ENCODE data around the gene GSG1. TPM values are rescaled to one million over a fixed set of nuclear protein-coding genes. Genes with fewer than 3 reads are reported as not detected.
A peak's percentile ranks its signal among the peaks of the same experiment; 100 is the strongest.
"Not testable (repeated sequence)": the region's sequence is repeated elsewhere in the genome, so short reads cannot be mapped to it uniquely, and the experiment has no call there.

GSG1 gene
- total RNA-seq, 1 donor from 2014 or later: not detected

DNA sequence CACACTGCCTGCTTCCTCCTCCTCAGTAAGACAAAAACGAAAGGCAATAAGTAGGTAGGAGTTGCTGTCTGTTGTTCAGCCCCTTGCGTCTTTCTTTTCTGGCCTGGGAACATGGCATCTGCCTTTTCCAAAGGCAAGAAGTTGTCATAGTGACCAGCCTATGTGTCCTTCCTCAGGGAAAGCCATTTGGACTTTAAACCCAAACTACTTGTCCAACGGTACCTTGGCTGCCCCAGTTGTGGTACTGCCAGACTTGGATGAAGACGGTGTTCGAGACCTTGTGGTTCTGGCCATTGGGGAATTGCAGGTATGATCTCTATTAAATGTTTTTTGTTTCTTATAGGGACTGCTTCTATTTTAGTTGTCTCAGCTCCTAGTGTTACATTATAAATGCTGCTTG, 40.8 kb downstream of the GSG1 start:
- no peak for DNase-seq (ENCODE audit: low read depth in 2 of 2)

DNA sequence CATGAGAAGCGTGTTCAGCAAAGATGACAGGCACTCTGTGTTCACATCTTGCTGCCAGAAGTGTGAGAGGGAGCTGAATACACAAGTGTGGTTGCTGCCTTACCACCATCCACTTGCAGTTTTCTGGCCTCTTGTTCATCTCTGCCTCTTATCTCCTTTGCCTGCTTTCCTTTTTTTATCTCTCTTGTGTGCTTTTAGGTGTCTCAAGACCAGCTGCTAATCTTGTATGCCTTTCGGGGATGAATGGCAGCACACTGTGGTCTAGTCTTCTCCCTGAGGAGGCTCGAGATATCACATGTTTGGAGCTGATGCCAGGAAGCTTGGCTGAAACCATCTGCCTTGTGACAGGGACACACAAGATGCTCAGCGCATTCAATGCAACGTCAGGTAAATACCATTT, 42.1 kb downstream of the GSG1 start:
- DNase-seq (ENCODE audit: low read depth in 2 of 2): no peak

DNA sequence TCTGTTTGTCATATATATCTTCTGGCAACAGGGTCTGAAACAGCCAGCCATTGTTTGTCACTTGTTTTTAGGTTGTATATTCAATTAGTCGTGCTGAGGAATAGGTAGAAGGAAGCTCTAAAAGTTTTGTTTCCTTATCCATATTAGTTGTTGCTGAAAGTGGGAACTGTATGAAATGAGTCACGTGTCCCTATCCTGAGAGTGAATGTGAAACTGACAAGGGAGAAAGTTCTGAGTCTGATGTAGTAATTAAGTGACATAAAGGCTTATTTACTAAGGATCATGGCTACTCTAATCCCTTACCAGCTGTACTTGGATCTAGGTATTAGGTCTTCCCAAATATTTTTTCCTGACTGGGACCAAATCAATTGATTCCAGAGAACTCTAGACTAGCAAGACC, 42.9 kb downstream of the GSG1 start:
- DNase-seq (ENCODE audit: low read depth in 2 of 2): no peak

DNA sequence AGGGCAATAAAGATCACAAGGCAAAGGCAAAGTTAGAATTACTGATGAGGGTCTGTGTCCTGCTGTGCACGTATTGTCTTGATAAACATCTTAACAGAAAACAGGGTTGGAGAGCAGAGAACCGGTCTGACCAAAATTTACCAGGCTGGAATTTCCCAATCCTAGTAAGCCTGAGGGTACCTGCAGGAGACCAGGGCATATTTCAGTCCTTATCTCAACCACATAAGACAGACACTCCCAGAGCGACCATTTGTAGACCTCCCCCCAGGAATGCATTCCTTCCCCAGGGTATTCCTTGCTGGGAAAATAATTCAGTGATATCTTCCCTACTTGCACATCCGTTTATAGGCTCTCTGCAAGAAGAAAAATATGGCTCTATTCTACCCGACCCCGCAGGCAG, 49.9 kb downstream of the GSG1 start:
- DNase-seq (ENCODE audit: low read depth in 2 of 2): not testable (repeated sequence)

DNA sequence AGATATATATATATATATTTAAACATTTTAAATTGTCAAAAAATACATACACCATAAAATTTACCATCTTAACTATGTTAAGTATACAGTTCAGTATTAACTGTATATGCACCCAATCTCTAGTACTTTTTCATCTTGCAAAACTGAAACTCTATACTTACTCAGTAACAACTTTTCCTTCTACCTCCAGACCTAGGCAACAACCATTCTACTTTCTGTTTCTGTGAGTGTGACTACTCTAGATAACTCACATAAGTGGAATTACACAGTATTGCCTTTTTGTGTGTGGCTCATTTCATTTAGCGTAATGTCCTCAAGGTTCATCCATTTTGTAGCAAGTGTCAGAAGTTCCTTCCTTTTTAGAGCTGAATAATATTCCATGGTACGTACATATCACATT, 51.0 kb downstream of the GSG1 start:
- no peak for DNase-seq (ENCODE audit: low read depth in 2 of 2)

DNA sequence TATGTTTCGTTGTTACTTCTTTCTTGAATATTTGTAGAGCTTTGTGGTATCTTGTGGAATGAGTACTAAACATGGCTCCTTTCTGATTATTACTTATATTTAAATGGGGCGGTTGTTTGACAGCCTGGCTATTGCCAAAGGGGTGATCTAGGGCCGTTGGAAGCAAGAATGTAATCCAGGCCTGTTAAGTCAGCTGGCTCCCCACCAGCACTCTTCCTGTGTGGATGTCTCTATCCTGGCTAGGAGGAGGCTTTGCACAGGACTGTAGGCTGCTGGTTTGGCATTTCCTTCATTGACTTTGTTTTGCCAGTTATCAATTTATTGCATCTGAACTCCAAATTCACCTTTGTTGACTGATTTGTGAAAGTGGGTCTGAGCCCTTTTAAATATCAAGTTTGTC, 53.7 kb downstream of the GSG1 start:
- DNase-seq (ENCODE audit: low read depth in 2 of 2): peak; percentile 38 to 77

DNA sequence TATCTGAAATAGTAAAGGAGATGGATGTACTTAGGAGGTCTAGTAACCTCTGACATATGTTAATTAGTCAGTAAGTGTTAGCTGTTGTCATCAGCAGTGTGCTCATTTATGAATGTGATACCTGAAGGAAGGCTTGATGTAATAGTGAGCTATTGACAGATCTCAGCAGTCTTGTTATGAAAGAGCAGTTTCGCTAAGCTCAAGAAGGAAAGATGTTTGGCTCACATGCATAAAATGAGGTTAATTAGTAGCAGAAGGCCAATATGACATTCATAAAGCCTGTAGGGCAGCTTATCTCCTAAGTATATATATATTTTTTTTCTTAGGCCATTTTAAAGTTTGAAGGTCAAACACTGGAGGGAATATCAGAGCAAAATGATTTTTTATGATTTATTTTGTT, 56.5 kb downstream of the GSG1 start:
- no peak for DNase-seq (ENCODE audit: low read depth in 2 of 2)

DNA sequence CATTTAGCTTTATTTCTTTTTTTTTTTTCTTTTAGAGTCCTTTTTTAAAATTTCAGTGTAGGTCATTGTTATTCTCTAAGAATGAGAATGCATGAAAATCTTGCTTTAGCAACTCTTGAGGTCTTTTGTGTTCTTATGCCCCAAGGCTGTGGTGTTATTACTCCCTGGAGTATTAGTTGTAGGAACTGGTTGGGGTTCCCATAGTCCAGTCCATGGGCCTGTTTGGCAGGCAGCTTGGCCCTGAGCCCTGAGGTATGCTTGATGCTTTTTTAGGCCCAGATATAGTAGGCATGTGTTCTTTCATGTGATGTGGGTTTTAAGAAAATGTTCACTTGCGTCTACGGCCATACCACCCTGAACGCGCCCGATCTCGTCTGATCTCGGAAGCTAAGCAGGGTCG, 57.7 kb downstream of the GSG1 start:
- no peak for DNase-seq (ENCODE audit: low read depth in 2 of 2)

DNA sequence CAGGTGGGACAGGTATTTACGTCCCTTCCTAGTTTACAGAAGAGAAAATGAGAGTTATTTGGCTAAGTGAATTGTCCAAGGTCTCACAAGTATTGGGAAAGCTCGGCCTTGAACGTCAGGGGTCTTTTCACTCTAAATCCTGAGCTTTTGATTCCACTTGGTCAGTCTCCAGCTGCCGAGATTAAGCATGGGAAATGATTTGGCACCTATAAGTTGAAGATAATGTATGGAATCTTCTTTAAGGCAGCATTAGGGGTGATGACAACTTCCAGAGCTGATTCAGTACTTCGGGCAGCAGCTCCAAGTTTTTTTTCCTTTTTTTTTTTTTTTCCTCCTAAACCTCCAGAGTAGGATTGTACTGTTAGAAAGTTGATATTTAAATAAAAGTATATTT, 58.6 kb downstream of the GSG1 start:
- DNase-seq (ENCODE audit: low read depth in 2 of 2): no peak

DNA sequence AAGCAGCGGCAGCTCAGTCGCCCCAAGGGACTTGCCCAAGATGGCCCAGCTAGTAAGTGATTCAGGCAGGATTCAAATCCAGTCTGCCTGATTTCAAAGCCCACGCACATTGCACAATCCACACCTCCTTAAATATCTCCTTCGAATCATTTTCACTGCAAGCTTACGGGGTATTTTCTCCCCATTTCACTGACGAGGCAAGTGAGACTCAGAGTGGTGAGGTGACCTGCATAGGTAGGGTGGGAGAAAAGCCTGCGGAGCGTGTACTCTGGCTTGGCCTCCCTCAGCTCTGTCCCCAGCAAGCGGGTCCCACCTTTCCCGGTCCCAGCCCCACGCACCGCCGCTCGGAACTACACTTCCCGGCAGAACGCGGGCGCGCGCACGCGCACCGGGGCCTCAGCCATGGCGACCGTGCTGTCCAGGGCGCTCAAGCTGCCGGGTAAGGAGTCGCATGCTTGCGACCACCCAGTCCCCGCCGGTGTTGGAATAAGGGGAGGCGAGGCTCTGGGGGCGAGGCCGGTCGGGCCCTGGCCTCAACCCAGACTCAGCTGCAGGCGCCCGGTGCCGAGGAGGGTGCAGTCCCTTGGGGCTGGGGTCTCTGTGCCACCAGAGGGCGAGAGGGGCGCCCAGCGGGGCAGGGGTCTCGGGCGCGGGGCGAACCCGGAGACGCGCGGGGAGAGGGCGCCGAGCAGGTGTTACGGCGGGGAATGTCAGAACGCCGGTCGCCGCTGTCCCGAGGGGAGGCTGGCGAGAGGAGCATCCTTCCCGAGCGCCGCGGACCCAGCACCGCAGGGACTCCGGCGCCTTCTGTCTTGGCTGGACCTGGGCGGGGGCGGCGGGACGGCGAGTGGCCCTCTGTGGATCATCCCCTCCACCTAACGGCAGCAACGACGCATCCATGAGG, 59.2 kb downstream of the GSG1 start, which contains the start of gene FAM234B:
FAM234B (plus strand) TSS at position 380 of the 904 bp plus-strand sequence; CDS start at position 403, 23 bp downstream.
- peak in 1 of 2 donors; percentile 64 for DNase-seq (ENCODE audit: low read depth in 2 of 2)

DNA sequence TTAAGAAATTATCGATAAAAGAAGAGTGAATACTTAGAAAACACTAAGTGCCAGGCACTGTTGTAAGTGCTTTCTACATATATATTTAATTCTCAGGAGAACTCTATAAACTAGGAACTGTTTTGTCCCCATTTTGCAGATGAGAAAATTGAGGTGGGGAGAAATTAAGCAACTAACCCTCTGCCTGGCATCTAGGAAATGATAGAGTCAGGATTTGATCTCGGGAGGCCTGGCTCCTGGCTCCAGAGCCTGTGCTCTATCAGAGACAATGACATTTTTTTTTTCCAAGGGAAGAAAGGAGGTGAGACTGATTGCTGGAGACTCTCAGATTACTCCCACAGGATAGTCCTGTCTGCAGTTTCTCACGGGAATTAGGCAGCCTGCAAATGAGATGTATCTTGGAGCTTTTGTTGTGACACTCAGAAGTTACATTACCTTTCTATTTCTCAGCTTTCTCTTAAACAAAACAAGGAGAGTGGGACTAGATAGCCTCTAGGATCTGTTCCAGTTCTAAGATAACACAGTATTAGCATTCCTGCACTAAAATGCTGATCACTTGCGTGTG, 60.7 kb downstream of the GSG1 start:
- no peak for DNase-seq (ENCODE audit: low read depth in 2 of 2)

DNA sequence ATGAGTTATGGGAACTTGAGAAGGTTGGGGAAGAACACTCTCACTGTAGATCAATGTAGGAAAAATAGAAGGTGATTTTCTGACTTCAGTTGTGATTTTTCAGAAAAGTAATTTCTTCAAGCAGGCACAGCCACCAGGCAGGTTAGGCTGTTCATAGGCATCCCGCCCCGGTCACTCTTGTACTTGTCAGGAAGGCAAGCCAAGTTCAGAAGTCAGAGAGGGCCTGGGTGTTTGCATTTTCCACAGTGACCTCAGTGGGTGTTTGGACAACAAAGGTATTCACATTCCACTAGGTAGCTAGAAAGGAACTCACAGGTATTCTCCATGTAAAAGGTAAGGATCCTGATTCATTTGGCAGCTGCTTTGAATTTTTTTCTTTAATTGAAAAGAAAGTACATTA, 62.2 kb downstream of the GSG1 start:
- no peak for DNase-seq (ENCODE audit: low read depth in 2 of 2)

DNA sequence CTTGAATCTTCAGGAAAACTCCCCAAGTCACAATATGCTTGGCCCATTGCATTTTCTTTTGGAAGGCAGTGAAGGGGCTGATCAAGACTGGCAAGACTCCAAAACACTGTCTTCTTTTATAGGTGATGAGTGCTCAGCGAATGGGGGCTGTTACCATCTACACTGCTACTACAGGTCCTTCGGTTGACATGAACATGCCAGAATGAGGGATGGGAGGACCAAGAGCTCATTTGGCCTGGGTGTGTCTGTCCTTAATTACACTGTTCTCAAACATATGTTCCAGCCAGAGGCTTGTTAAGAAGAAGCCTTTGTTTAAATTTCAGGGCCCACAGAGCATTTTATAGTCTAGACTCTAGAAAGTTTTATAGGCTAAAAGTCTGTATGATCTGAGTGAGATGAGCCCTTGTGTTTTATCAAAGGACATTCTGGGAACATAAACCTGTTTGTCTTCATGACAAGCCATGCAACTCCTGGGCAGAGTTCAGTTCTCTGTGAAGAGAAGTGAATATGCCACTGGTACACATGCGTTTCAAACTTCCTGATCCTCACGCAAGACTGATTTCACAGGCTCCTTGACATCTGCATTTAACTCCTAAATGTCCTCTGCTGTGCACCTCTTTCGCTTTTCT, 64.0 kb downstream of the GSG1 start:
- DNase-seq (ENCODE audit: low read depth in 2 of 2): no peak

DNA sequence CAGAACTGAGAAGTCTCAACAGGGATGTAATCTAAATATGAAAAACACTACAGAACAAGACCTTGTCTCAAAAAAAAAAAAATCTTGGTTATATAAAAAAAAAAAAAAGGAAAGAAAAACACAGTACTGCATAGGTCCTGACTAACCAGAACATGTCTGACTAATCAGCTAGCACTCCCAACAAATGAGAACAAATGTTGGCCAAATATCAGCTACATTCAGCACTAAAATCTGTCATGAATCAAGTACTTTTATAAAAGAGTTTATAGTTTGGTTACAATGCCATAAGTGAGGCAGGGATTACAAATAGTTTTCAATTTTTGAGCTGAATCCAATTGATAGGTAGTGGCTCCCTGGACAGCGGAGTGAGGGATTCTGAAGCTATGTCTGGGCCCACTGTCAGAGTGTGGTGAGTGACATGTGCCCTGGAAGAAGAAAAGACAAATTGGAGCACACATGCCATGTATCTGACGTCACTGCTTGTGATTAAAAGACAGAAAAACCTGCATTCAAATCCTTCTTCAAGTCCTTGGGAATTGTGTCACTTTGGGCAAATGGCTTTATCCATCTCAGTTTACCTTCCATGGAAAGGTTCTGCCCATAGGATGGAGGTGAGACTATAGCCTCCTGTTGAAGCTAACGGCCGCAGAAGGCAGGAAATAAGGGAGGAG, 64.8 kb downstream of the GSG1 start:
- DNase-seq (ENCODE audit: low read depth in 2 of 2): no peak

DNA sequence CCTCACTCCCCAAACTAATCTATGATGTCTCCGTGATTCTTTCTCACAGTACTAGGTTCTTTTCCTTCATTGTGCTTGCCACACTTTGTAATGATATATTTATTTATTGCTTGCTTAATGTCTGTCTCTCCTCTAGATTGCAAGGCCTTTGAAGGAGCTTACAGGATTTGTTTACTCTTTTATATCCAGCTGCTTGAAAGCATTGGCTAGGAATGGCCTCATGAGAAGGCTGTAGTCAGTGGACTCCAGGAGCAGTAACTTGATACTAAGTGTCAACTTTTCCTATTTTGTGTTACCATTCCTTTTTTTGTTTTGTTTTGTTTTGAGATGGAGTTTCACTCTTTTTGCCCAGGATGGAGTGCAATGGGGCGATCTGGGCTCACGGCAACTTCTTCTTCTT, 66.6 kb downstream of the GSG1 start:
- DNase-seq (ENCODE audit: low read depth in 2 of 2): no peak

DNA sequence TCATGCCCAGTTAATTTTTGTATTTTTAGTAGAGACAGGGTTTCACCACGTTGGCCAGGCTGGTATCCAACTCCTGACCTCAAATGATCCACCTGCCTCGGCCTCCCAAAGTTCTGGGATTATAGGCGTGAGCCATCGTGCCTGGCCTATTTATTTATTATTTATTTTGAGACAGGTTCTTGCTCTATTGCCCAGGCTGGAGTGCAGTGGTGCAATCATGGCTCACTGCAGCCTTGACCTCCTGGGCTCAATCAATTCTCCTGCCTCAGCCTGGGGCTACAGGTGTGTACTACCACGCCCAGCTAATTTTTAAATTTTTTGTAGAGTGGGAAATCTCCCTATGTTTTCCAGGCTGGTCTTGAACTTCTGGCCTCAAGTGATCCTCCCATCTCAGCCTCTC, 68.1 kb downstream of the GSG1 start:
- not testable (repeated sequence) for DNase-seq (ENCODE audit: low read depth in 2 of 2)

Other genes starting within 250 kb of the GSG1 start
- gene GPRC5A, start 212.1 kb downstream of the GSG1 start, total RNA-seq: 0.89 and 1.8 TPM in 2 replicates
- gene GPRC5D, start 151.5 kb downstream of the GSG1 start, total RNA-seq: not detected in 2 replicates
- gene HEBP1, start 103.4 kb downstream of the GSG1 start, total RNA-seq: 20.5 and 38.8 TPM in 2 replicates
- 7.3 and 10.5 TPM in 2 replicates for gene FAM234B, start 59.3 kb downstream of the GSG1 start, total RNA-seq
- gene EMP1, start 93.1 kb upstream of the GSG1 start, total RNA-seq: 101 and 103 TPM in 2 replicates